GM12878 (cell line): ENCODE data around the gene NEURL3. TPM values are rescaled to one million over a fixed set of nuclear protein-coding genes. Genes with fewer than 3 reads are reported as not detected.

ENCODE experiments used
- E2F4 ChIP-seq: IDR thresholded peaks from 2 replicates; pipeline ENCODE4 v1.6.1; 2012; ENCODE audit warnings: low read depth, low read length, improper control_type of control experiment
- E2F8 ChIP-seq: fragments of 450-650 bp; IDR thresholded peaks from 2 replicates; pipeline ENCODE4 v1.6.1; 2018; ENCODE audit warnings: mild to moderate bottlenecking, low read depth, moderate library complexity; ENCODE audit not compliant: partially characterized antibody
- E4F1 ChIP-seq: fragments of 450-650 bp; IDR thresholded peaks from 2 replicates; pipeline ENCODE4 v1.6.1; 2018; ENCODE audit warnings: borderline replicate concordance, mild to moderate bottlenecking; ENCODE audit not compliant: partially characterized antibody
- EP300 ChIP-seq, 2 experiments: fragments of 150-350 bp in 1 of 2; IDR thresholded peaks; 2 replicates each; pipeline ENCODE4 v1.6.1; 2011 to 2012; ENCODE audit warnings: low read depth in 2 of 2, low read length in 2 of 2, borderline replicate concordance in 1 of 2, improper control_type of control experiment in 1 of 2, inconsistent platforms in 1 of 2; ENCODE audit not compliant: control insufficient read depth in 1 of 2
- FOS ChIP-seq: IDR thresholded peaks from 3 replicates; pipeline ENCODE4 v1.6.1; 2011; ENCODE audit warnings: borderline replicate concordance; ENCODE audit not compliant: insufficient read length; ENCODE audit errors: extremely low read depth
- GATAD2B ChIP-seq: fragments of 450-650 bp; conservative IDR thresholded peaks from 2 replicates; pipeline ENCODE4 v1.6.1; 2017; ENCODE audit warnings: low read depth, mild to moderate bottlenecking, moderate library complexity
- HDGF ChIP-seq: fragments of 450-650 bp; IDR thresholded peaks from 2 replicates; pipeline ENCODE4 v1.6.1; 2016; ENCODE audit warnings: antibody characterized with exemption
- JUND ChIP-seq: IDR thresholded peaks from 2 replicates; pipeline ENCODE4 v1.6.1; 2012; ENCODE audit warnings: low read depth, mild to moderate bottlenecking, low read length, improper control_type of control experiment, moderate library complexity
- NR2F1 ChIP-seq: fragments of 450-650 bp; conservative IDR thresholded peaks from 2 replicates; pipeline ENCODE4 v1.6.1; 2017; ENCODE audit warnings: mild to moderate bottlenecking
- NRF1 ChIP-seq: conservative IDR thresholded peaks from 2 replicates; pipeline ENCODE4 v1.6.1; 2011; ENCODE audit warnings: mild to moderate bottlenecking, low read depth, low read length, improper control_type of control experiment
- PRDM15 ChIP-seq: fragments of 450-650 bp; formaldehyde crosslinking; IDR thresholded peaks from 2 replicates; pipeline ENCODE4 v1.4.0; 2020; ENCODE audit warnings: mild to moderate bottlenecking, moderate library complexity
- REST ChIP-seq: IDR thresholded peaks from 2 replicates; pipeline ENCODE4 v1.6.1; 2012; ENCODE audit warnings: mild to moderate bottlenecking, low read depth, low read length
- SMARCA5 ChIP-seq: fragments of 450-650 bp; IDR thresholded peaks from 2 replicates; pipeline ENCODE4 v1.6.1; 2017; ENCODE audit warnings: mild to moderate bottlenecking
- SPI1 ChIP-seq: IDR thresholded peaks from 2 replicates; pipeline ENCODE4 v1.6.1; 2011; ENCODE audit warnings: low read depth, mild to moderate bottlenecking, low read length, moderate library complexity, borderline replicate concordance; ENCODE audit not compliant: insufficient read depth
- TCF12 ChIP-seq: IDR thresholded peaks from 2 replicates; pipeline ENCODE4 v1.6.1; 2011; ENCODE audit warnings: low read depth, mild to moderate bottlenecking, low read length
- polyA plus RNA-seq, 11 experiments: library from polyadenylated mRNA; depleted of rRNA in 4 of 11; unstranded in 6 of 11; stranded (reverse) in 5 of 11; fragments of >200 nt; fragmentation: Nextera tagmentation in 4 of 11; fragmentation: Illumina TruSeq in 1 of 11; extraction: Ambion mirVana in 4 of 11; extraction: Trizol in 1 of 11; gene quantifications; 1 replicate in 1 of 11; 2 replicates in 10 of 11; pipeline versions ENCODE4 v1.2.1 to v1.2.3, GENCODE V29; 2011 to 2016; ENCODE audit warnings: inconsistent platforms in 2 of 11, missing spikeins in 2 of 11, low read depth in 1 of 11
- total RNA-seq, 4 experiments: library from RNA; depleted of rRNA in 3 of 4; stranded (reverse); fragments of >200 nt in 3 of 4; fragmentation: Illumina TruSeq in 1 of 4; extraction: Trizol in 1 of 4; gene quantifications; 2 replicates each; pipeline versions ENCODE4 v1.2.1 to v1.2.3, GENCODE V29; 2013 to 2021

The NEURL3 gene
- total and polyA plus RNA-seq, 10 of the 15 experiments (the other 5 are each of a cell fraction or from before 2014, with no cell fraction given) = 0.03 to 6.3 (median 0.47) TPM

GRCh38 chr2:96531872-96532505 is 26.8 kb upstream of the NEURL3 start (continued):
- TF ChIP-seq PRDM15 (CRISPR knock-in tag) (no peak), E2F4 (no peak), EP300 (IDR thresholded peaks at IDR 0.05; ENCODE audit: borderline replicate concordance in 1 of 2, control insufficient read depth in 1 of 2, low read depth in 2 of 2, low read length in 2 of 2) (peak in 1 of 2 experiments; percentile 47; a peak in 3 of 4 replicates), E2F8 (no peak), NRF1 (no peak), FOS (no peak), GATAD2B (no peak), REST (no peak), HDGF (no peak), TCF12 (no peak), E4F1 (no peak), SMARCA5 (peak; percentile 72), NR2F1 (no peak), JUND (peak; percentile 53; the same call in 1 of the 2 replicates), SPI1 (no peak)
